ENCODE results near the gene SLC35F3.

GRCh38 chr1:234373064-234373958, 468.8 kb downstream of the SLC35F3 start, which contains the start of gene COA6:
- TF ChIP-seq CTCF (IDR thresholded peaks at IDR 0.05; ENCODE audit: poor library complexity, severe bottlenecking) = peak; percentile 33
- TF ChIP-seq TAF1 (IDR thresholded peaks at IDR 0.05; ENCODE audit: low read depth) = peak; percentile 66
- peak; percentile 86 for TF ChIP-seq POLR2AphosphoS5 (IDR thresholded peaks at IDR 0.05)
- peak; percentile 86 for TF ChIP-seq MXI1 (conservative IDR thresholded peaks at IDR 0.05; ENCODE audit: poor library complexity, severe bottlenecking)
